T-helper 1 cell treated with Interleukin-12 subunit alpha and Interleukin-12 subunit beta and Interleukin-4 antibody, amounts not matched to agents 30 ng/mL and 1 ng/mL, for 36 hours (primary cell): ENCODE data around the gene ZNF732. TPM values are rescaled to one million over a fixed set of nuclear protein-coding genes. Genes with fewer than 3 reads are reported as not detected.
"Not testable (repeated sequence)": the region's sequence is repeated elsewhere in the genome, so short reads cannot be mapped to it uniquely, and the experiment has no call there.

Experiments
- intact Hi-C: fragments of 100-400 bp; cut with micrococcal nuclease; formaldehyde crosslinking; loops from one replicate; pipeline ENCODE4 v1.15.1; 2024
- total RNA-seq: library from RNA; stranded (reverse); gene quantifications from 2 replicates; pipeline ENCODE4 v1.2.3, GENCODE V29; 2022

Gene ZNF732
- total RNA-seq: not detected in 2 replicates

DNA sequence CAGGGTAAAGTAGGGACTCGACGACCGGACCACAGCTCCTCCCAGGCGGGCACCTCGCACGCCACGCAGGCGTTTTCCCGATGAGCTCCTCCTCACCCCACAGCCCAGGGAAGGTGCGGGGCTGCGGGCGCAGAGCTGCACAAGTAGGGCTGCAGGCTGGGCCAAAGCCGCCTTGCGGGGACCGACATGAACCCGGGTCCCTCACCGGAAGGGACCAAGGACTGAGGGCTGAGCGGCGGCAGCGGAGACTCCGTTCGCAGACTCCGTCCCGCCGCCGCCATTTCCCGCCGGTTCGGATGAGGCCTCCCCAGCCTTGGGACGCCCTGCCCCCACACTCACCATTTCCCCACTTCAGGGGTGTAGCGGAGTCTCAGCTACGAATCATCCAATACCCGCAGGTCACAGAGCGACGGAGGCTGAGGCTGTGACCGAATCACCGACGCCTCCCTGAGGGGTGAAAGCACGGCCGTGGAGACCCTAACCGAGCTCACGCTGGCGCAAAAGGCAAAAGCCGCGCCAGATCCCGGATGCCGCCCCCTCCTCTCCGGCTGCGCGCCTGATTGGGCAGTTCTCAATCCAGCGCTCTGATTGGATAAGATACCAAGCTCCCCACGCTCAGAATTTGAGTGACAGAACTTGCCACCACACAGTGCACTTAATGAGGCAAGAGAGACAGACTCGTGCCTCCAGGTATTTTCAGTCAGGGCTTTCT, at the start of gene ZNF732:
Gene ZNF732, minus strand, starts transcription at position 506 of the 712 bp plus-strand sequence. Its CDS starts 164 bp downstream, at position 342.
- intact Hi-C loops: no loop called here

DNA sequence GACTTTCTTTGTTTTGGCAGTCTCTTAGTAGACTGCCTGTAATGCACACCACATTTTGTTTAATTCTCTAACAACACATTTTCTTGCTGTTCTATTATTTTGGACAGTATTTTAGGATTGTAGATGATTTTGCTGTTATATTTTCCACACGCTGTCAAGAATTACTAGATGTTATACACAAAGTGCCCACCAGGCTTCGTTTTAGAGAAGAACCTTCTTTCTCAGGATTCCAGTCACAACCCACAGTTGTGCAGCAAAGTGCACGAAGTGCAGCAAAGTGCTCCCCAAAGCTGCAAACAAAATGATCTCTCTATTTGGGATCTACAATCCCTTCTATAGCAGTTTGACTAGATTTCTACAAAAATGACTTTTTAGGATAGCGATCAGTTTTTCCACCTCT, 34.7 kb upstream of the ZNF732 start:
- intact Hi-C loops: no loop called here

DNA sequence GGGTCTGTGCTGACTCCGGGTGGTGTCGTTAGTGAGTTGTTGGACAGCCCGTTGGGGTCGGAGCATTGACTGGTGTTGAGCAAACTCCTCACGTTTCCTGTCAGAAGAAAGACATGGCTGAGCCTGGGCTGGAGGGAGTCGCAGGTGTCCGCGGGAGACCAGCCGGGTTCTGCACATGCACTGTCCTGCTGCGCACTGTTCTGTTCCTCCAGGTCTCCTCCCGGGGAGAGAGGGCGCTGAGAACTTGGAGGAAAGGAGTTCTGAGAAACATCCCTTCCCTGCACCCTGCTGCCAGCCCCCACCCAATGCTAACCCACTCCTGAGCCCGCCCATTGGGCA, 33.5 kb upstream of the ZNF732 start:
- intact Hi-C loops: loop anchor here (5.0 kb wide), 1 partner anchor 444 kb away; no protein-coding TSS in a partner anchor

DNA sequence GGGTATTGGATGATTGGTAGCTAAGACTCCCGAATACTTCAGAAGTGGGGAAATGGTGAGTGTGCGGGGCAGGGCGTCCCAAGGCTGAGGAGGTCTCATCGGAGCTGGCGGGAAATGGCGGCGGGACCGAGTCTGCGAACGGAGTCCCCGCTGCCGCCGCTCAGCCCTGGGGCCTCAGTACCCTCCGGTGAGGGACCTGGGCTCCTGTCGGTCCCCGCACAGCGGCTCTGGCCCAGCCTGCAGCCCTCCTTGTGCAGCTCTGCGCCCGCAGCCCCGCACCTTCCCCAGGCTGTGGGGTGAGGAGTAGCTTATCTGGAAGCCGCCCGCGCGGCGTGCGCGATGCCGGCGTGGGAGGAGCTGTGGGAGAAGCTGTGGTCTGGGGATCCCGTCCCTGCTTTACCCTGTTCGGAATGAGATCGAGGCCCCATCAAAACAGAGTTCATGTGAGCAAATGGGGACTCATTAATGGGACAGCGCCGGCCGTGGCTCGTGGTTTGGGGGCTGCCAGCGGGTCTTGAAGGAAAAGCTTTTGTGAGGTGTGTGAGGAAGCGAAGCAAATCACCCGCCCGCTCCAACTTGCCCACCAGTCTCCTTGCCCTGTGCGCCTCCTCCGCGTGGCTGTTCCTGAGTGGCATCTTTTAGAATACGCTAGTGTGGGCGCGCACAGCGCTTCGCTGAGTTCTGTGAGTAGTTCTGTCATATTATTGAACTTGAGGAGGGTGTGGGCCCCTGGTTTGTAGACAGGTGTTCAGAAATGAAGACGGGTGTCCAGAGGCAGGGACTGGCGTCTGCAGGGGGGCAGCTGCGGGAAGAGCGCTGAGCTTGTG, 32.9 kb upstream of the ZNF732 start:
- intact Hi-C loops: loop anchor here (1.0 to 5.0 kb wide), 7 partner anchors 96 to 635 kb away; partner anchors contain the start of genes ATP5ME, DGKQ, MYL5 and PIGG

DNA sequence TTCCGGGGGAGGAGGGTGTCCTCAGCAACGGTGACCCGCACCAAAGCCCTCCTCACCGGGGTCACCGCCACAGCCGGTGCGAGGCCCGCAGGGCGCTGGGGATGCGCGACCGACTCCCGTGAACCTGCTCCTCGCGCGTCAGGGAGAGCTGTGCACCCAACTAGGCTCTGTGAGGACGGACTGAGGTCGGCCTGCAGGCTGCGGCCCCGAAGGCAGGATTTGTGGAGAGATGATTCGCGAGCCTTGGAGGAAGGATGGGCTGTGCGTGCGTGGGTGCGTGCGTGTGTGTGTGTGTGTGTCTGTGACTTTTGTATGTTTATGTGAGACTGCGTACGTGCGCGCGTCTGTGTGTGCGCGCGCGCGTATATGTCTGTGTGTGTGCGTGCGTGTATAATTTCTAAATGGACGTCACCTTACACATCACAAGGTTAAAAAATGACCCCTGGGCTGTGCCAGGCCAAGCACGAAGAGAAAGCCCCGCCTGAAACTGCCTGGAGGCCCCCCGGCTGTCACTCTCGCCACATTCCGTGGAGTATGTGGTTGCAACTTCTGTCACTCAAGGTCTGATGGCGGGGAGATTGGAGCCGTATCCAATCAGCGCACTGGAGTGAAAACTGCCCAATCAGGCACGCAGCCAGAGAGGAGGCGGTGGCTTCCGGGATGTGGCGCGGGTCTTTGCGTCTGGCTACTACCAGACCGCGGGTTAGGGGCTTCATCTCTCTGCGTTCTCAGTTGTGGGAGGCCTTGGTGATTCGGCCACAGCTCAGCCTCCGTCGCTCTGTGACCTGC, 32.1 kb upstream of the ZNF732 start, which contains the start of gene ZNF141:
Gene ZNF141, plus strand, starts transcription at position 672 of the 789 bp plus-strand sequence. CDS start 170 bp downstream, outside the sequence.
- intact Hi-C loops: loop anchor here (1.0 to 5.0 kb wide), 7 partner anchors 95 to 636 kb away; partner anchors contain the start of genes ATP5ME, DGKQ, MYL5 and PIGG

DNA sequence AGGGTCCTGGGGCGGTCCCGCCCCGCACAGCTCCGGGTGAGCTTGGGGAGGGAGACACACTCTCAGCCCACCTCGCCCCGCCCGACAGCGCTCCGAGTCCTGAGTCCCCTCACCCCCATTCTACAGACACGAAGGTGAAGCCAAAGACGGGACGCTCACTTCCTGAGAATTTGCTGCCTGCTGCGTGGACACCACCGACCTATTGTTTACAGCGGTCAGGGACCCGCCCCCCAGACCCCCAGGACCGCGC, 31.5 kb upstream of the ZNF732 start:
- intact Hi-C loops: loop anchor here (1.0 to 5.0 kb wide), 7 partner anchors 95 to 636 kb away; partner anchors contain the start of genes ATP5ME, DGKQ, MYL5 and PIGG

DNA sequence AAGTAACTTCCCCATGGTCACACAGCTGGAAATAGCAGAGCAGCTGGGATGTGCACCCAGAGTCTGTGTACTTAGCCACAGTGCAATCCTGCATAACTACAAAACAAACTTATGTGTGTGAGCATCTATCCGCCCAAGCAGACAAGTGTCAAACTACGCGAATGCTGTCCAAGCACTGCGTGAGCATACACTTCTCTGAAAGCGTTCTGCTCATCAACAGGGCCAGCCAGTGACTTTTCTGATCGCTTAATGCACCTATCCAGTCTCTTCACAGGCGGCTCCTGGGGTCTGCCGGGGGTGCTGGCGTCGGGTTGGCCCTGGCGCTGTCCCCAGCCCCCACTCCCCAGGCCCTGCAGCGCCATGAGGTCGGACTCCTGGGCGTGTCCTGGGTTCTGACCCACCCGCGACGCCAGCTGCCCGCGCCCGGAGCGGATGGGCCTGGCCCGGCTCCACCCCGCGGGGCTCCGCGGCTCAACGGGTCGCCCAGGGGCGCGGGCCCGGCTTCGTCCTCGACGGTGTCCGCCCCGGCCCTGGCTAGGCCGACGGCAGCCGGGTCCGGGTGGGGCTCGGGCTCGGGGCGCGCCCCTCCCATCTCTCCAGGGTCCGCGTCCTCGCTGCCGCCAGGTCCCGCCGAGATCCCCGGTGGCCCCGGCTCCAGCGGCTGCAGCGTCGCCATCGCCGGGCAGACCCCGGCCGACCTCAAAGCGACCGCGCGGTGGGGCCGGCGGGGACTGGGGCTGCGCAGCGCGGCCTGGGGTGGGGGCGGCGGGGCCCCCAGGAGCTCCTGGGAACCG, 31.0 kb upstream of the ZNF732 start:
- intact Hi-C loops: loop anchor here (5.0 kb wide), 1 partner anchor 446 kb away; no protein-coding TSS in a partner anchor

DNA sequence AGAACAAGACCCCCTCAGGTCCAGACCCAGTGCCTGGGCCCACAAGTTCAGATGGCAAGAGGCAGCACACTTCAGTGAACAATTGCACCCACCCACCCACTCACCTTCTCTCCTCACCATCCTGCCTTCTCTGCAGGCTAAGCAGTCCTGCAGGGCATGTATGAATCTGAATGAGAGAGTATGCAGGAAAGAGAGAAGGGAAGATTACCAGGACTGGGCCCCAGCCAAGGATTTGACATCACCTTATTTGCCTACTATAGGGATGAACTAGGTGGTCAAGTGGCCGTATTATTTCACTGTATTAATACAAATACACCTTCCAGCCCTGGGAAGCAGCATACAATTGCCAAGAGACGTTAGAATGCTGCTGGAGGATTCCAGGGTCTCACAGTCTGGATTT, 30.2 kb upstream of the ZNF732 start:
- intact Hi-C loops: loop anchor here (5.0 kb wide), 1 partner anchor 447 kb away; no protein-coding TSS in a partner anchor

DNA sequence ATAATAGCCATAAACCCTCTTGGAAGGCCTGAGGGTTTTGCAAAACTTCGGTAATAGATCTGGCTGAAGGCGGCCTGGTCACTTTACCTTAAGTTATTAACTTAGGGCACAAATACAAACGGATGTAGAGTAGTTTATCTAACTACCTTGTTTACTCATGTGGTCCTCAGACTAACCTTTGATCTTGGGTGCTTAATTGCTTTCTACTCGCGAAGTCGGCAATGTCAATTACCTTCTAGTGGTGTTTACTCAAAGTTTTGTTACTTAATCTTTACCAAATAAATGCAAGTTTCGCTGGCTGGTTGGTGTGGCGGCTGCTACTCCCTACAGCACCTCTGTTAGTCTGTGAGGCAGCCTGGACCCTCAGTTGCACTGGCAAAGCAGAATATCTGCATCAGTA, 23.5 kb upstream of the ZNF732 start:
- intact Hi-C loops: no loop called here

DNA sequence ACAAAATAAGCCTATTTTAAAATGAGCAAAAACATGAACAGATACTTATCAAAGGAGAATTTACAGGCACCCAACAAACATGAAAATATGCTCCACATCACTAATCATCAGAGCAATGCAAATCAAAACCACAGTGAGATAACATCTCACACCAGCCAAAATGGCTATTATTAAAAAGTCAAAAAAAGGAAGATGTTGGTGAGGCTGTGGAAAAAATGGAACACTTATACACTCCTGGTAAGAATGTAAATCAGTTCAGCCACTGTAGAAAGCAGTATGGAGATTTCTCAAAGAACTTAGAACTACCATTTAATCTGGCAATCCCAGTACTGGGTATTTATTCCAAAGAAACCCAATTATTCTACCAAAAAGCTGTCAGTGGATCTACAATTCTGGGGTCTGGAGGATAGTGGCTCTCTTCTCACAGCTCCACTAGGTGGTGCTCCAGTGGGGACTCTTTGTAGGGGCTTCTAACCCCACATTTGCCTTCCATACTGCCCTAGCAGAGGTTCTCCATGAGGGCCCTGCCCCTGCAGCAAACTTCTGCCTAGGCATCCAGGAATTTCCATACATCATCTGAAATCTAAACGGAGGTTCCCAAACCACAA, 9.1 kb upstream of the ZNF732 start:
- intact Hi-C loops: no loop called here

DNA sequence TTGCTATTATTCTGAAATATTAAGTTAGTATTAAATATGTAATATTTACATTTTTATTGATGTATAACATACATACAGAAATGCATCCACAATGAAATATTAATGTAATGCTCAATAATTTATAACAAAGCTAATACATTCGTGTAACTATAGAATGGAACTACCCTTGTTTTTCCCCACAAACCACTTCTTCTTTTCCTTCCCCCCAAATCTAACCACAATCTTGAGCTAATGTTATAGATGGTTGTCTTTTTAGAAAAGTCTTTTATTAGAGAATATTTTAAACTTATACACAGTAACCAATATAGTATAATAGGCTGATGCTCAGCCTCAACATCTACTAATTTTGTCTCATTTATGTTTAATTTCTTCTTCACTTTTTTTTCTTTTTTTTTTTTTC, 4.5 kb upstream of the ZNF732 start:
- intact Hi-C loops: no loop called here

DNA sequence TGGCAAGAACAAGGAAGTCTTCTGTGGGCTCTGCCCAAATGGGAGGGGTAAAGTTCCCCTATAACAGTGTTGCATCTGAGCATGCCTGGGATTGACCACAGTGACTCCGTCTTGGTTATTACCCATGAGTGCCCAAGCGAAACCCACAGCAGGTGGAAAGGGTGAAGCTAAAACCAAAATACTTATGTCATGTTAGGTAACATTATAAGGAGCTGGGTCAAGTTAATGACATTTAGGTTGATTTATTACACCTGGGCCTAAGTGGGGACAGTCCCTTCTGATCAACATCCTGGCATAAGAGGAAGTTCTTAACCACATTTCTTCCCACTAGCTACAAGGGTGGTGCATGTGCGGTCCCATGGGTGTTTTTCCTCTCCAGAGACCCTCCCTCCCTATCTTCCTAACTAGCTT, 1.3 kb upstream of the ZNF732 start:
- intact Hi-C loops: no loop called here

DNA sequence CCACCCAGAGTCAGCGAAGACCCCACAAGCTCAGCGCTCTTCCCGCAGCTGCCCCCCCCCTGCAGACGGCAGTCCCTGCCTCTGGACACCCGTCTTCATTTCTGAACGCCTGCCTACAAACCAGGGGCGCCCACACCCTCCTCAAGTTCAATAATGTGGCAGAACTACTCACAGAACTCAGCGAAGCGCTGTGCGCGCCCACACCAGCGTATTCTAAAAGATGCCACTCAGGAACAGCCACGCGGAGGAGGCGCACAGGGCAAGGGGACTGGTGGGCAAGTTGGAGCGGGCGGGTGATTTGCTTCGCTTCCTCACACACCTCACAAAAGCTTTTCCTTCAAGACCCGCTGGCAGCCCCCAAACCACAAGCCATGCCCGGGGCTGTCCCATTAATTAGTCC, 758 bp downstream of the ZNF732 start:
- intact Hi-C loops: not testable (repeated sequence)

DNA sequence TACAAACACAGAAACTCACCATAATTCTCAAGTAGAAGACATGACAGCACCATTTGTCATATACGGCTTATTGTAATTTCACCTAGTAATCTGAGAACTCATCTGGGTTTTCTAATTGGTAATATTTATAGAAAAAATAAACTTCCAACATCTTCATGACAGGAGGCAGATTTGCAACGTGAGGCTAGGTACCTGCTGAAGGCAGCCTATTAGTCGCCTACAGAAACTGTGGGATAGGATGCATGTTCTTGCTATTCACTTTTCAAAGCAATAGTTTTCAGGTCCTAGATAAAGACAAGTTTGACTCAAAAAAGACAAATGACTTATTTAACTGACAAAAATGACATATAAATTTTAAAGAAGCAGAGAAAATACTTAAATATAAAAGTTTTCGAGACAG, 2.9 kb downstream of the ZNF732 start:
- intact Hi-C loops: no loop called here

DNA sequence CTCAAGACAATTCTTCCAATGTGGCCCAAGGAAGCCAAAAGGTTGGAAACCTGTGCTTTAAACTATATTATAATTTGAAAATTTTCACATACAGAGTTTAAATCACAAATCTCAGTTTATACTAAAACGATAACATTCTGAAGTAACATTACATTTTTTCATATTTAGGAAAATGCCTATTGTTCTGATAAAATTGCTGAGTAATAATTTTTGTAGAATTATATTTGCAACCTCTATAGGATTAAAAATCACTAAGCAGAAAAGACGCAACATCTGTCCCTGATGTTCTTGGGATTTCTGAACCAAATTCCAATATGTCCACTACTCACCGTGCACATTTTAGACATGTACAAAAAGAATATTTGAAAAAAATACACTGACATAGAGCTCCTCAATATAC, 10.5 kb downstream of the ZNF732 start:
- intact Hi-C loops: no loop called here

DNA sequence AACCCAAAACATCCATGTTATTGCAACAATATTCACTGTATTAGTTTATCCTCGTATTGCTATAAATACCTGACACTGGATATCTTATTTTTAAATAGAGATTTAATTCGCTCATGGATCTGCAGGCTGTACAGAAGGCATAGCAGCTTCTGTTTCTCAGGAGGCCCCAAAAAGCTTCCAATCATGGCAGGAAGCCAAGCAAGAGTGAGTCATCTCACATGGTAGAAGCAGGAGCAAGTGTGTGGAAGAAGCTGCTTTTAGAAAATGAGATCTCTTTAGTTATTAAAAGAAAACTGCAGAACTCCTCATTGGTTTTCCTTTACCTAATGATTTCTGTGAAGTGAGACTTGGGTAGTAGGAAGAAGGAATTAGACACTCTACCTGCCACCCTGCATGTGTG, 16.4 kb downstream of the ZNF732 start:
- intact Hi-C loops: no loop called here

DNA sequence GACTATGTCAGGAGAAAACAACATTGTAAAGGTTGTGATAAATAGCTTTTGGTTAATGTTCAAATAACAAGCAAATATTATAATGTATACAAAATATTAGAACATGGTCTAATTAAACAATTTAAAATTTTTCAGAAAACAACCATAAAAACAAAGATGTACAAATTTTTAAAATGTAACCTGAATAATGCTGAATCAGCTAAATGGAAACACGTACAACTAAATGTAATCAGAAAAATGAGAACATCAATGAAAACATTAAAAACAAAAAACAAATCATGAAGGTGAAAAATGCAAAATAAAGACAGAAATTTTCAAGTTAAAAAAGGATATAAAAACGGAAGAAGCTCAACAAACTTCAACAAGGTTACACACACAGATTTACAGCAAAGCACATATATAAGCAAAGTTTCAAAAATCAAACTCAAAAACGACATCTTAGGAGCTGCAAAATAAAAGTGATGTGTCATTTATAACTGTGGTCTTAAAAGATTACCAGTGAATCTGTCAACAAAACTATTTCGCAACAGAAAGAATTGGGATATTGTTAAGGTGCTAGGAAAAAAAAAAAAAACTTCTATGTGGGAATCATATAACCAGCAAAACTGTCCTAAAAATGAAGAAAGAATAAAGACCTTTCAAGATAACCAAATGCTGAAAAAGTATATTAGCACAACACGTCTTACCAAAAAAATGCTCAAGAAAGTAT, 31.8 kb downstream of the ZNF732 start:
- intact Hi-C loops: no loop called here

DNA sequence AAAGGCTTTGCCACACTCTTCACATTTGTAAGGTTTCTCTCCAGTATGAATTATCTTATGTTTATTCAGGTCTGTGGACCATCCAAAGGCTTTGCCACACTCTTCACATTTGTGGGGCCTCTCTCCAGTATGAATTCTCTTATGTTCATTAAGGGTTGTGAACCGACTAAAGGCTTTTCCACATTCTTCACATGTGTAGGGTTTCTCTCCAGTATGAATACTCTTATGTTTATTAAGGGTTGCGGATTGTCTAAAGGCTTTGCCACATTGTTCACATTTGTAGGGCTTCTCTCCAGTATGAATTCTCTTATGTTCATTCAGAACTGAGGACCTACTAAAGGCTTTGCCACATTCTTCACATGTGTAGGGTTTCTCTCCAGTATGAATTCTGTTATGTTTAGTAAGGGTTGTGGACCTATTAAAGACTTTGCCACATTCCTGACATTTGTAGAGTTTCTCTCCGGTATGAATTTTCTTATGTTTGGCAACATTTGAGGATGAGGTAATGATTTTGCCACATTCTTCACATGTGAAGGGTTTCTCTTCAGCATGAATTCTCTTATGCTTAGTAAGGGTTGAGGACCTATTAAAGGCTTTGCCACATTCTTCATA, 33.7 kb downstream of the ZNF732 start:
- intact Hi-C loops: no loop called here

DNA sequence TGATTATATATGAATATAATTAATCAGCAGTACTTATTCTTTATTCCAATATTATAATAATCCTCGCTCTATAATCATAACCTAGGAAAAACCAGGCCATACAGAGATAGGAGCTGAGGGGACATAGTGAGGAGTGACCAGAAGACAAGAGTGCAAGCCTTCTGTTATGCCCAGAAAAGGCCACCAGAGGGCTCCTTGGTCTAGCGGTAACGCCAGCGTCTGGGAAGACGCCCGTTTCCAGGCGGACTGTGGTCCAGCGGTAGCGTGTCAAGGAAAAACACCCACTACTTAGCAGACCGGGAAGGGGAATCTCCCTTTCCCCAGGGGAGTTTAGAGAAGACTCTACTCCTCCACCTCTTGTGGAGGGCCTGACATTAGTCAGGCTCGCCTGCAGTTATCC, 46.0 kb downstream of the ZNF732 start:
- intact Hi-C loops: not testable (repeated sequence)
